Epidermal melanocyte (primary cell): ENCODE results near the gene ARHGEF7.

Source experiments
- DNase-seq: peaks from one replicate; pipeline ENCODE4 v3.0.0; 2011; ENCODE audit warnings: low spot score; ENCODE audit not compliant: insufficient read length

The ARHGEF7 gene

DNA sequence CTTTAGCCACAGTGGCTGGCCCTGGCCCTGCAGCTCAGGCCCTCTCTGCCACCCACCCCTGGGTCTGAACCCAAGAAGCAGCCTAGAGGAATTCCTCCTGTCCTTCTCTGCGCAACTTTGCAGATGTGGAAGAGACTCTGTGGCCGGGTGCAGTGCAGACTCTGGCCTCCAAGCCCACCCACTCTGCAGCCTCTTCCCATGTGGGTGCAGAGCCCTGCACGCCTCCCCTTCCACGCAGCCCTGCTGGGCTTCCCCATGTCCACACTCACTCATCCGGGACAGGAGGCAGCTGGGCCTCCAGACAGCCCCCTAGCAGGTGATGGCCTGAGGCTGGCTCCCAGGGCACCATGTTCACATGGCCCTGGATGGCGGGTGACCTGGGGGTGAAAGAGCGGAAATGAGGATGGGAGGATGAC, 207.8 kb downstream of the ARHGEF7 start:
- no peak for DNase-seq

- DNase-seq = no peak
Observed at GRCh38 chr13:111323549-111323948, 208.4 kb downstream of the ARHGEF7 start.

GRCh38 chr13:111323950-111324651, 209.0 kb downstream of the ARHGEF7 start:
- DNase-seq = no peak

GRCh38 chr13:111324736-111325135, 209.6 kb downstream of the ARHGEF7 start:
- no peak for DNase-seq

GRCh38 chr13:111325146-111325890, 210.2 kb downstream of the ARHGEF7 start:
- no peak for DNase-seq

DNA sequence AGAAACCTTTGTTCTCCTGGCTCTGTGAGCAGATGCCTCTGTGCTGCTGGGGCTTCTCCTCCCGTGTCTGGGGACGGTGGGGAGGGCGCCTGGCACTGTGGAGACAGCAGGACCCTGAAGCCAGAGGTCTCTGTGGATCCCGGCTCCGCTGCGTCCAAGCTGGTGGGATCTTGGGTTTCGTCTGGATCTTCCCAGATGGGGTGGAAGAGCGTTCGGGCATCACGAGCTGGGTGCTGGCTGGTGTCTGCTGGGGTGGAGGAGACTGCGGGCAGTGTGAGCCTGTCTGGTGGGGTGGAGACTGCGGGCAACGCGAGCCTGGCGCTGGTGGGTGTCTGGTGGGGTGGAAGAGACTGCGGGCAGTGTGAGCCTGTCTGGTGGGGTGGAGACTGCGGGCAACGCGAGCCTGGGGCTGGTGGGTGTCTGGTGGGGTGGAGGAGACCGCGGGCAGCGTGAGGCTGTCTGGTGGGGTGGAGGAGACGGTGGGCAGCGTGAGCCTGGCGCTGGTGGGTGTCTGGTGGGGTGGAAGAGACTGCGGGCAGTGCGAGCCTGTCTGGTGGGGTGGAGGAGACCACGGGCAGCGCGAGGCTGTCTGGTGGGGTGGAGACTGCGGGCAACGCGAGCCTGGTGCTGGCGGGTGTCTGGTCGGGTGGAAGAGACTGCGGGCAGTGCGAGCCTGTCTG, 211.0 kb downstream of the ARHGEF7 start:
- no peak for DNase-seq

GRCh38 chr13:111326621-111326965, 211.5 kb downstream of the ARHGEF7 start:
- DNase-seq = no peak

- no peak for DNase-seq
Observed at GRCh38 chr13:111326981-111327642, 212.0 kb downstream of the ARHGEF7 start.

DNA sequence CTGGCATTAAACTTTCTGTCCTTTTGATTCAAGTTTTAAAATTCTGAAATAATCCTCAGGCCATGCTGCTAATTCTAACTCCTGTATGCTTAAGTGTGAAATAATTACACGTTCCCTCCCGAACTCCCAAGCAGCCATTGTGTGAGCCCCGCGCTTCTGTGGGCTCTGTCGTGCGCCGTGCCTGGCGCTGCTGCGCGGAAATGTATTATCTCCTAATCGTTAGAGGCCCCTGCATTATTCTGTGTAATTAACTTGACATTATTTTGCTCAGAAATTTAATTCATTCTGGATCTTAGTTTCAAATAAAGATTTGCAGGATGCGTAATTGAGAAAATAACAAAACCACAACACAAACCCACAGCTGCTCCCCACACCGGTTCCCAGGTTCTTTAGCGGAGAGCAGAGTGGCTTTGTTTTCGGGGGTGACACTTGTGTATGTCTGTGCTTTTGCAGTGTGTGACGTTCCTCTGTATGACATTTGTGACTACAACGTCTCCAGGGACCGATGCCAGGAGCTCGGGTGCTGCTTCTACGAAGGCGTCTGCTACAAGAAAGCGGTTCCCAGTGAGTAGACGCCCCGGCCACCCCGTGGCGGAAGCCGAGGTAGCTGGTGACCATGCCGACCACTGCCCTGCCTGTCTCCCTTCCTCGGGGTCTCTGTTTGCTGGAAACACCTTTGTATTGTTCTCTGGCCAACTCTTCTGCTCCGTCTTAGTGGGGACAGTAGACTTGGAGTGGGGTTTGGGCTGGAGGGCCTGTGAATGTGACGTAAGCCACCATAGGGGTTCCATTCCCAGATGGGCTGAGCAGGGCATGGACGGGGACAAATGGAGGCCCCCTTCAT, 212.8 kb downstream of the ARHGEF7 start:
- DNase-seq = no peak

GRCh38 chr13:111328574-111329410, 213.7 kb downstream of the ARHGEF7 start:
- no peak for DNase-seq

DNA sequence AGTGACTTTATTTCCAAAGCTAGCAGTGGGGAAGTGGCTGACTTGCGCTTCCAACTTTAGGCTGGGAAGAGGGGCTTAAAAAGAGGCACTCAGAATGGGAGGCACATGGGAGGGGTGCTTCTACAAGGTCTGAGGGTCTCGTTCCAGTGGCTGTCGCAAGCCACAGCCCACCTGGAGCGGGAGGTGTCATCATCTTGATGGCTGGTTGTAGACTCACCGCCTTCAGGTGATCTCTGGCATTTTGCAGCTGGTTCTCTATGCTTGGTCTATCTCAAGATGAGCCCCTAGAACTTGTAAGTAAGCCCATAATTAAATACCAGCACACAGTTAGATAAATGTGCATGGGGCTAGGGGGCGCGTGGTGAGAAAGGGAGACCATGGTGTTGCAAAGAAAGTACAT, 214.5 kb downstream of the ARHGEF7 start:
- no peak for DNase-seq

- no peak for DNase-seq
Observed at GRCh38 chr13:111330066-111330610, 215.0 kb downstream of the ARHGEF7 start.

GRCh38 chr13:111335298-111335697, 220.2 kb downstream of the ARHGEF7 start:
- DNase-seq = no peak

DNA sequence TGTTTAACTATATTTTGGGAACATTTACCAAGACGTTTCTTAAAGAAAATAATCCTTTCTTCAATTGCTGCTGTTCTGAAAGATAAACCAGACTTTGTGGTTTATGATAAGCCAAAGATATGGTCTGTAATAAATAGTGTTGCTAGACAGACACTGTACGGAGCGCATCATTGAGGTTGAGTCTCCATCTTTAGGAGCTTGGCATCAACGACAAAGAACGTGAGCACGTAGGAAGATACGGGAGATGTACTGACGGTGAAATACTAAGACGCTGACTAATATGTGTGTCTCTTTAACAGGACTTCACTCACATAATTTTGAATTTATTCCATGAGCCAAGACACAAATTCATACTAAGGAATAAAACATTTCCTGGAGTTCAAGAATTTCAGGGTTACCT, 221.6 kb downstream of the ARHGEF7 start:
- no peak for DNase-seq

DNA sequence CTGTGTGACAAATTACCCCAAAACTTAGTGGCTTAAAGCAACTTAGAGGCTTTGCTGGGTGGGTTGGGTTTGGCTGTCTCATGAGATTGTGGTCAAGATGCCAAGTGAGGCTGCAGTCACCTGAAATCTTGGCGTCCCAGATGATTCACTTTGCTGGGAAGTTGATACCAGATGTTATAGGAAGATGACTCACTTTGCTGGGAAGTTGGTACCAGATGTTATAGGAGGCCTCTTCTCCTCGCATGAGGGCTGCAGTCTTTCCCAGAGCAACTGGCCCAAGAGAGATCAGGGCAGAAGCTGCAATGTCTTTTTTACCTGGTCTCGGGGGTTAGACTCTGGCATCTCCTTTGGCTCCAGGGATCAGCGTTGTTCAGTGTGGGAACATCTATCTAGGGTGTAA, 222.1 kb downstream of the ARHGEF7 start:
- peak; percentile 78 for DNase-seq

DNA sequence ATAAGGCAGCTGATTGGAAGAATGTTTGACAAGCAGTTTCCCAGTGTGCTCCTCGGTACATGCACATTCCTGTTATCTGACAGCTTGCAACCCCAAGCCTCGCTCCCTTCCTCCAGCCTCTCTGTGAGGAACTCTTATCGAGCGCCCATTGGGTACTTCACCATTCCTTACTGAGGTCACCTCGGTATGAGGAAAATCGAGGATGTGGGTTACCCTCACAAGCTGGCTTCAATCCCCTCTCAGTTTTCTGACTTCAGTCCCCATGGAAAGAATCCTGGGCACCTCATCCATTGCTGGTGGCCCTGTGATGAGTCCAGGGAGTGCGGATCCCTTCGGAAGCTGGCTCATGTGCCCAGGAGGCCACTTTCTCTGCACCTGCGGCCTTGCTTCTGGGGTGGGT, 222.6 kb downstream of the ARHGEF7 start:
- no peak for DNase-seq

DNA sequence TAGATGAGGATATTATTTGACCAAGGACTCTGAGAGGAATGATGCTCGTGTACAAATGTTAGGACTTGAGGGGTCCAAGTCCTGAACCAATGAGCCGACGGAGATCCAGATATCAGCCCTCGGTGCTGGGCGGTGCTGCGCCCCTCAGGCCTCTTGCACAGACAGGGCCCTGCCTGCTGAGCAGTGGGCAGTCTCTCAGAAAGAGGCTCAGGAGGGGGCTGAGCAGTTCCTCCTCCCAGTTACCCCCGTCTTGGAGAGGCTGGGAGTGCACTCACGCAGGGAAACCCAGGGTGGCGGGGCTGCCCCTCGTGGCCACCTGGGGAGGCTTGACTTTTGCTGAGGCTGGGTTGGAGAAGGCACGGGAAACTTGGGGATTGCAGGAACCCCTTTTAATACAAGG, 223.7 kb downstream of the ARHGEF7 start:
- DNase-seq = no peak

DNA sequence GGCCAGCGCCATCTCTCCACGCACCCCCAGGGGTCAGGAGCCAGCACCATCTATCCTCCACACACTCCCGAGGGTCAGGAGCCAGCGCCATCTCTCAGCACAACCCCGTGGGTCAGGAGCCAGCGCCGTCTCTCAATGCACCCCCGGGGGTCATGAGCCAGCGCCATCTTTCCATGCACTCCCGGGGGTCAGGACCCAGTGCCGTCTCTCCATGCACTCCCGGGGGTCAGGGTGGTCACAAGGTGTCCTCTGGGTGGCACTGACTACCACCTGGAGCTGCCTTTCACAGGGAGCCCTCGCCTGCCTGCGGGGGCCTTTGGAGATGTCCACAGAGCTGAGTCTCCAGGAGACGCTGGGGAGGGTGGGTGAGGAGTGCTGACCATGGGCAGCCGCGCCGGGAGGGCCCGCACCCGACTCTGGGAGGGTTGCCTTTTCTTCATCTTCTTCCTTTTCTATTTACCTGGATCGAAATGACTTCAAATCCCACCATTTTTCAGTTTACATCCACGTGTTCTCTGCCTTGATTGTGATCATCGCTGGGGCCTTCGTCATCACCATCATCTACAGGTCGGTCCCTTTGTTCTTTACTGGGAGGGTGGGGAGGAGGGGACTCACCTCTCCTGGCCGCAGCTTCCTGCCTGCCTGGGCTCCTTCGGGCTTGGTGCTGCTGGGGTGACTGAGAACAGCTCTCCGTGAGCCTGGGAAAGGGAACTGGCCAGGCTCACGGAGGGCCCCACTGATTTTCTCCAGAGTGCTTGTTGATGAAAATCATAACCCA, 224.4 kb downstream of the ARHGEF7 start:
- DNase-seq = no peak

GRCh38 chr13:111341886-111342285, 226.8 kb downstream of the ARHGEF7 start:
- DNase-seq = no peak
